ENCODE results near the gene NPAS2.

NPAS2 gene

DNA sequence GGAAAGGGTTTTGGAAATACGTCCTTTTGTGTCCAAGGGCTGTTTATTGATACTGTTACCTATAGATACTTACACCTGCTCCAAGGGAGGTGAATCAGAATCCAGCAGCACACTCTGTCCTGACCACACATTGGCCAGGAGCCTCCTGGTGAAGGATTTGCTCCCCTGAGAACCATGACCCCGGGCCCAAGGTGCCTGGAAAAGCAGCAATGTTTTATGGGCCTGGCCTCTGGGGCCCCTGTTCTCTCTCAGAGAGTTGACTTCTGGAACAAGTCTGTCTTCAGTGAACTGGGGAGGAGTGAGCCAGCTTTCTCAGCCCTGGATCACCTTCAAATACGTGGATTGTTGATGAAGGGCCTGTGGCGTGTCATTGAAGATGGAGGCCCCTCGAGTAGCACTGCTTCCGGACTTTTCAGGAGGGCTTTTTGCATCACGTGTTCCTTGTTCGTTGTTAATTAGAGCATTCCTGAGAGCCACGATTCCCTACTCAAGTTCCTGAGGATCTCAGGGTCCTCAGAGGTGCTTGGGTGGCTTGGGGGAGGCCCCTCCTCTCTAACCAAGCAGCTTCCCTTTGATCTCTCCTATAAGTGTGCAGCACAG is 103.6 kb downstream of the NPAS2 start:
- no peak for DNase-seq

DNA sequence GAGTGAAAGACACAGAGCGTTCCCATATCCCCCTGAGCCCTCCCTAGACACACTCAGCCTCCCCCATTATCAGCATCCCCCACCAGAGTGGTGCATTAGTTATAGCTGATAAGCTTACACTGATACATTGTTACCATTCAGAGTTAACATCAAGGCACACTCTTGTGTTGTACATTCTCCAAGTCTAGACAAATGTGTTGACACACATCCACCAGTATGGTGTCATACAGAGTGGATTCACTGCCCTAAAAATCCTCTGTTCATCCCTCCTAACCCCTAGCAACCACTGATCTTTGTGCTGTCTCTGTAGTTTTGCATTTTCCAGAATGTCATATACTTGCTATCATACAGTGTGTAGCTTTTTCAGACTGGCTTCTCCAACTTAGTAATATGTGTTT is 104.2 kb downstream of the NPAS2 start:
- no peak for DNase-seq

DNA sequence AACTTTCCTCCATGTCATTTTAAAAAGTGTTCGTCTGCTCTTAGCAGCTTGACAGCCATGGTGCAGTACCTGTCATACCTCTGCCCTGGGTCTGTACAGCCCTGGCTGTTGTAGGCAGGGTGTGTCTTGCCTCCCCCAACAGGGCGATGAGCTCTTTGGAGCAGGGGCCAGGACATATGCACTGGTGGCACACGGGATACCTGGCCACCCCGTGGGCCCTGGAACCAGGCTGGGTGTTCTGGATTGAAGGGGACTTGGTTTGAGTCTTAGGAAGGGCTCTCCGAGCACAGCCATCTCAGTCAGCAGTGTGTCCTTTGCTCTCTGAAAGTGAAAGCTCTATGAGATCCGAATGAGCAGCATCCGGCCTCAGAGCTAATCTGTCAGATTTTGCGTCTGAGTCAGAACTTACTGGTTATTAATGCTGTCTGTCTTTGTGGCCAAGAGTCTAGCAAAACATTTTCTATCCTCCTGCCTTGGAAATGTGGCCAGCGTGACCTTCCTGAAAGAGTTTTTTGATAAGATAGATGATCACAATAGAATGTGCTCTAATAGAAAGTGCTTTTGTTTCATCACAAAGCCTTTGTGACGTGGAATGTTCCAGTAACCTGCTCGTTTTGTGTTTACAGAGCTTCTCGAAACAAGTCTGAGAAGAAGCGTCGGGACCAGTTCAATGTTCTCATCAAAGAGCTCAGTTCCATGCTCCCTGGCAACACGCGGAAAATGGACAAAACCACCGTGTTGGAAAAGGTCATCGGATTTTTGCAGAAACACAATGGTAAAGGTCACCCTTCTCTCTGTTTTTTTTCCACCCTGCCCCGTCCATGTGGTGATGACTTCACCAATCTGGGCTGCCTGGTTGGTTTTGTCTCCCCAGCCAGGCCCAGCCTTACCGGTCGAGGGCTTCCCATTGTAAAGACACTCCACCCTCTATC is 104.8 kb downstream of the NPAS2 start:
- DNase-seq: peak; percentile 42

DNA sequence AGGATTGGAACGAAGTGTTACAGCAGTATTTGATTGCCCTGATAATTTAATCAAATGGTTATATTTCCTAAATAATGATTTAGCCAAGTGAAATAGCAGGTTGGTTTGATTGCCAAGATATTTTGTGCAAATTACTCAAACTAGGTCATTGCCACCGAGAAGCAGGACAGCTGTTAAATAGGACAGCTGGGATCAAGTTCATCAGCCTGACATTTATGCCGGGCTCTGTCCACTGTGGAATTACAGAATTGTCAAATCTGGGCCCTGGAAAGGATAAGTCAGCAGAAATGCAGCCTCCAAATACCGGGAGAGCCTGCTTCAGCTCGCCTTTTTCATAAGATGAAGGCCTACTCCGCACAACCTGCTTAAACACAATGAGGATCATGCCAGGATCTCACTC is 108.3 kb downstream of the NPAS2 start:
- DNase-seq: no peak

- DNase-seq: no peak
Measured at GRCh38 chr2:100929147-100929546, 109.2 kb downstream of the NPAS2 start.

- DNase-seq: no peak
Measured at GRCh38 chr2:100934504-100935371, 114.8 kb downstream of the NPAS2 start.

DNA sequence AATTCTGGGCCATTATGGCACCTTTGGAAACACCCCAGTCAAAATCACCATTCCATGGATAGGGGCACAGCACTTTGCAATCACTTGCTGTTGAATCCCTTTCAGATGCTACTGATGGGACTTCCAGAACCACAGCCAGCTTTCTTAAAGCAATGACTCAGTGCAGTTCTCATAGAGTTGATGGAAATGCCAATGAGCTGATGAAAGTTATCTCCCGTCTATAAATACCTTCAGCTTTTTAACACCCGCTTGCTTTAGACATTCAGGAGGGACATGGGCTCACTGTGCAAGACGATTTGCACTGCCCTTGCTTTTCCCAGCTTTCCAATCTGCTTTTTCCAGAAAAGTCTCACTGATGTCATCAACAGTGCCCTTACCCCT is 115.4 kb downstream of the NPAS2 start:
- no peak for DNase-seq

DNA sequence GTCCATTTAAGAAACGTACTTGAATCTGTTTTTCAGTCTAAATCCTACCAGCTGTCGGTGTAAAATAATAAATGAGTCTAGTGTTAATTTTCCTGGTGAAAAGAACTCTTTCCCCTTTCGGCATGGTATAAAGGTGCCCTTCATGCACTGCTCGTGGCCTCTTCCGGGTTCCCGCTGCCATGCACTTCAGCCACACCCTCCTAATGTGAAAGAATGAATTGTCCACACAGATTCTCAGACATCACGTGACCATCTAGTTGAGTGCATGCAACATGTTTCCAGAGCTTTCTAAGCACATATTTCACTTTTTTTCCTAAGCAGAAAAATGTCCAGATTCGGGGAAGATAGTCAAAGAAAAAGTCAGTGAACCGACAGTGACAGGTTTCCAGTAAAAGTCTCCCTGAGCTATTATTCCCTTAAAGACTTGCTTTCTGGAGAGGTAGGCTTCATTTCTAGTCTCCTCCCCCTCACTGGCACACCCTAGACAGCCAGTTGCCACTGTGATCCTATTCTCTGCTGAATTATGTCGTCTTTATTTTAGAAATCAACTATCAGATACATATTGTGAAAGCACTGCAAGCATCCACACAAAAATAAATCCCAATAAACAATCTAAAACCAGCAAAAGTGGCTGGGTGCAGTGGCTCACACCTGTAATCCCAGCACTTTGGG is 116.3 kb downstream of the NPAS2 start:
- no peak for DNase-seq

DNA sequence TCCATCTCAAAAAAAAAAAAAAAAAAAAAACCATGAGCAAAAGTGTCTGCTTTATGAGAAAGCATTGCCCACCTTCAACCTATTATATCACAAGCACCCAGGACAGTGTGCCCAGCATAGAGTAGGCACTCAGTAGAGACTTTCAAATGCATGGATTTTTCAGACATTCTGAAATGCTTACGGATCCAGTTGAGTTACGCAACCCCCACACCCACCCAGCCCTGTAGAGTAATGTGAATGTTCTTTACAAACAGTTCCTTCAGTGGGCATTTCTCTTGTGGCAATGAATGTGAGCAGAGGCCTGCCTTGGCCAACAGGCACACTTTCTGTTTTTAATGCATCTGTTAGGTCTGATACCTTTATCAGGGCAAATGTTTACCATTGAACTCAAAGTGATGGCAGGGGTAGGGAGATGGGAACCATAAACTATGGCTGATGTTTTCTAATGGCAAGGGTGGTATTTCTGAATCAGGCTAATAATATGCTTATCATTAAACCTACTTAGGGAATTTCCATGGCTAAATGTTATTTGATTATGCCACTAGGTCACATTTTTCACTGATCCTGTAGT is 117.1 kb downstream of the NPAS2 start:
- no peak for DNase-seq

GRCh38 chr2:100938031-100939026 is 118.4 kb downstream of the NPAS2 start:
- DNase-seq: no peak

- DNase-seq: no peak
Measured at GRCh38 chr2:100939445-100939844, 119.5 kb downstream of the NPAS2 start.

DNA sequence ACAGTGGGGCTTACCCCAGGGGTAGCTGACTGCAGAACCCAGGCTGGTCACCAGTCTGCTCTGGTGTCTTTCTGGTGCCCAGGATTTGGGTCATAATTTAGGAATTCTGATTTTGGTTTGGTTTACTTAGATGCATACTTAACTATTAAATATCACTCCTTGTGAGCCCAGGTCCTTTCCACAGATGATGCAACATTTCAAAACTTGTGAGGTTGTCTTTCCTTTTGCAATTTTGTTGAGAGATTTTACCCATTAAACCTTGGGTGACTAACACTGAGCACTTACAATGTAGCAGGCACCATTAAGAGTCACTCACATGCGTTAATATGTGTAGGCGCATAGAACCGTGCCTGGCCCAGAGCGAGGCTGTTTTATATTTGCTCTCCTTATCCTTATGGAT is 120.3 kb downstream of the NPAS2 start:
- no peak for DNase-seq

DNA sequence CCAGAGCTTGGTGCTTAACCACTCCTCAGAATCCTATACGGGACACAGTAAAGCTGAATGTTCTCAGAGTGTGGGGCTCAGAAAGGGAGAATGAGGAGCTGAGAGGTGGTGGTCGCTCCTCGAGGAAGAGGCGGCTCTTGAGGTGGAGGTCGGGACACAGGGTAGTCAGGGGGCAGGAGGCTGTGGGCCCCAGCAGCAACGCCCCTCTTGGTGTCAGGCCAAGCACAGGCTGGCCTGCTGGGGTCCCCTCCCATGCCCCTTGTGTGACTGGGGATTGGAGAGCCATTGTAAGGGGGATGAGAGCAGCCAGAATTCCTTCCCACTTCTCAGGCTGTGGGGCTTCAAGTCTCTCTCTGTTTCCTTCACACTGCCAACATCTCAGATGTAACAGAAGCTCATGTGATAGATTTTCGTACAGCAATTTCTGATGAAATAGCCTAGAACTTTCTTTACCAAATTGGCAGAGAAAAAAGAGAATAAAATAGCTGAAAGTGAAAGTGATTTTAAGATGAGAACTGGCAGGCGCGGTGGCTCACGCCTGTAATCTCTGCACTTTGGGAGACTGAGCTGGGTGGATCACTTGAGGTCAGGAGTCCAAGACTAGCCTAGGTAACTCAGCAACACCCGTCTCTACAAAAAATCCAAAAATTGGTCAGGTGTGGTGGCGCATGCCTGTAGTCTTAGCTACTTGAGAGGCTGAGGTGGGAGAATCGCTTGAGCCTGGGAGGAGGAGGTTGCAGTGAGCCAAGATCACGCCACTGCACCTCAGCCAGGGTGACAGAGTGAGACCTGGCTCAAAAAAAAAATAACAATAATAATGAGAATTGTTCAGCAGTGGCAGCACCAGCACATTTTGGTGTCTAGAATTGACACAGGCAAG is 121.1 kb downstream of the NPAS2 start:
- no peak for DNase-seq

GRCh38 chr2:100941646-100942240 is 121.8 kb downstream of the NPAS2 start:
- DNase-seq: no peak

DNA sequence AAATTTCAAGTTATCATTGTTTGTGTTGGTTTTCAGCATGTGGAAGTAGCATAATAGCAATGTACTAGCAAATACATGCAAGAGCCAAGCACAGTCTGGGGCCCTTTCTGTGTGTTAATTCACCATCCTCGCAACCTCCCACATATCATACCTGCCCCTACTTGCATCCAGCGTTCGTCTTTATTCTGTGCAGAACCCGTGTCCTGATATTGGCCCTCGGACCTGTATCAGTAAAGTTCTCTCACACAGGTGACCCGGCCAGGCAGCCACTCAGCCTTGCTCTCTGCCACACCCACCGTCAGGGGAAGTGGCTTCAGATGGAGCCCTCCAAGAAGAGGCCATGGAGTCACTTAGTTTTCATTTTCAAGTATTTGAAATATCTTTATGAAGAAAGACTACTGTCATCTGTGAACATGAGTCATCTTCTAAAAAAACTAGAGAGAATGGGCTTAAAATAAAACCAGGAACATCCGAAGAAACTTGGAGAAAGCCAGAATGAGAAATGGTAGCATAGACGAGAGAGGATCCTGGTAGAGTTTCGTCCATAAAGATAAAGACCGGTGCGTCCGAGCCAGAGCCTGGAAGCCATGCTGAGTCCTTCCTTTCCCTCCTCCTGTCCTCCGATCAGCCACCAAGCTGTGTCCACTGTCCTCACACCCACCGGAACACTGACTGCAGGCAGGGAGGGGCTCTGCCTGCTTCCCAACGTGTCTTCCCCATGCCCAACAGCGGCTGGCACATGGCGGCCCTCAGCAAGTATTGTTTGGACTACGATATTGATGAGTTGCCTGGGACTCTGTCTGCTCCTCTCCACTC is 124.9 kb downstream of the NPAS2 start:
- DNase-seq: no peak

DNA sequence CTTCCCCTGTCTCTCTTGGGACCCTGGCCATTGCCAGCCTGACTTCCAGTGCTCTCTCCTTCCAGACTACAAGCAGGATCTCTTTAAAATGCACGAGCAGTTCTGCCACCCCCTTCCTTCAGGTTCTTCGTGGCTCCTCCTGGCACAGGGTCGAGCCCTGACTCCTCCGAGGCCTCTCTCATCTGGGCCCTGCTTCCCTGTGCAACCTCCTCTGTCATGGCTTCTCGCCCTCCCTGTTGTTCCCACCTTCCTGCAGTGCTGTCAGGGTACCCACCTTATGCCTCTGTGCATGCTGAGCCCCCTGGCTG is 125.4 kb downstream of the NPAS2 start:
- DNase-seq: no peak

- no peak for DNase-seq
Measured at GRCh38 chr2:100945930-100946607, 126.1 kb downstream of the NPAS2 start.
